ENCODE results near the gene TESMIN.

DNA sequence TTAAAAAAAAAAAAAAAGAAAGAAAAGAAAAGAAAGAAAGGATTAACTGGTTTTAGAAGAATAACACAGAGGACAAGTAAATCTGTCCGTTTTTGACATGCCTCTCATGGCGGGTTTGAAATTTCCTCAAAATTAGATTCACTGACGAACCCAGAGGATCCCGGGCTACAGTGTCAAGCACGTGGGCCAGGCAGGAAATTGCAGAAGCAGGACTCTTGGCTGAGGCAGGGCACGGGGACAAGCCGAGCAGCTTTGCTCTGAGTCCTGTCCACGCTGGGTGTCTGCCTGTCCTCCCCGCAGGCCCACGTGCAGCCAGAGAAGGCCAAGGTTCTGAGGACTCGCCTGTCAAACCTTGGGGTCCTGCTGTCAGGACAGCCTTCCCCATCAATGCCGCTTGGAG lies 42.3 kb downstream of the TESMIN start:
- no peak for TF ChIP-seq FOXK2 (IDR thresholded peaks at IDR 0.05)
- no peak for TF ChIP-seq L3MBTL2 (conservative IDR thresholded peaks at IDR 0.05)
- TF ChIP-seq FOXA1 (IDR thresholded peaks at IDR 0.05) = no peak
- TF ChIP-seq, protein P1, sequence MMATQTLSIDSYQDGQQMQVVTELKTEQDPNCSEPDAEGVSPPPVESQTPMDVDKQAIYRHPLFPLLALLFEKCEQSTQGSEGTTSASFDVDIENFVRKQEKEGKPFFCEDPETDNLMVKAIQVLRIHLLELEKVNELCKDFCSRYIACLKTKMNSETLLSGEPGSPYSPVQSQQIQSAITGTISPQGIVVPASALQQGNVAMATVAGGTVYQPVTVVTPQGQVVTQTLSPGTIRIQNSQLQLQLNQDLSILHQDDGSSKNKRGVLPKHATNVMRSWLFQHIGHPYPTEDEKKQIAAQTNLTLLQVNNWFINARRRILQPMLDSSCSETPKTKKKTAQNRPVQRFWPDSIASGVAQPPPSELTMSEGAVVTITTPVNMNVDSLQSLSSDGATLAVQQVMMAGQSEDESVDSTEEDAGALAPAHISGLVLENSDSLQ (IDR thresholded peaks at IDR 0.05) = no peak
- no peak for TF ChIP-seq ZNF384 (IDR thresholded peaks at IDR 0.05)
- no peak for TF ChIP-seq BHLHE40 (IDR thresholded peaks at IDR 0.05; ENCODE audit: borderline replicate concordance)
- TF ChIP-seq NFRKB (IDR thresholded peaks at IDR 0.05) = no peak
- no peak for TF ChIP-seq SP1 (IDR thresholded peaks at IDR 0.05)

Data from HEK293T (cell line).